Keratinocyte (primary cell): ENCODE measurements around the gene ZNF280D.

Experiments
- CTCF ChIP-seq, 3 experiments: IDR thresholded peaks in 1 of 3; conservative IDR thresholded peaks in 1 of 3; optimal IDR thresholded peaks in 1 of 3; 2 replicates in 2 of 3; 3 replicates in 1 of 3; pipeline versions ENCODE3 to v1.5.1; 2011; ENCODE audit warnings: low read length in 3 of 3, mild to moderate bottlenecking in 3 of 3, moderate library complexity in 2 of 3, control low read depth in 1 of 3, inconsistent platforms in 1 of 3; ENCODE audit not compliant: insufficient read depth in 2 of 3; ENCODE audit errors: extremely low read depth in 1 of 3
- EZH2 ChIP-seq: IDR thresholded peaks from one replicate; pipeline ENCODE4 v1.6.1; 2012; ENCODE audit warnings: inconsistent platforms, mild to moderate bottlenecking, low read length, moderate library complexity

- TF ChIP-seq CTCF (optimal IDR thresholded peaks at IDR 0.05 in 1 of 3, IDR thresholded peaks at IDR 0.05 in 1 of 3, conservative IDR thresholded peaks at IDR 0.05 in 1 of 3; ENCODE audit: extremely low read depth in 1 of 3, insufficient read depth in 2 of 3, low read length in 3 of 3) (no peak), EZH2 (no peak)
These were observed 93.7 kb downstream of the ZNF280D start for GRCh38 chr15:56639631-56640030.
